KMS-11 (cell line): ENCODE results near the gene CRAT.

Experiments
- H2AFZ ChIP-seq: fragments of 200-600 bp; sonication (generic); 2 replicates; pipeline ENCODE4 v1.6.1; 2016; ENCODE audit warnings: antibody characterized with exemption, mixed run types, low read depth
- H3K27ac ChIP-seq: fragments of 200-600 bp; sonication (generic); 2 replicates; pipeline ENCODE4 v1.6.1; 2016; ENCODE audit warnings: mild to moderate bottlenecking, mixed run types
- H3K27me3 ChIP-seq: fragments of 200-600 bp; sonication (generic); 2 replicates; pipeline ENCODE4 v1.6.1; 2017; ENCODE audit warnings: mild to moderate bottlenecking, low read depth, mixed run types, moderate library complexity; ENCODE audit not compliant: insufficient read depth
- H3K36me3 ChIP-seq: fragments of 200-600 bp; sonication (generic); 2 replicates; pipeline ENCODE4 v1.6.1; 2017; ENCODE audit warnings: mild to moderate bottlenecking, mixed run types; ENCODE audit not compliant: insufficient read depth
- H3K4me1 ChIP-seq: fragments of 200-600 bp; sonication (generic); 2 replicates; pipeline ENCODE4 v1.6.1; 2016; ENCODE audit warnings: mild to moderate bottlenecking, low read depth, mixed run types; ENCODE audit not compliant: poor library complexity, severe bottlenecking
- H3K4me2 ChIP-seq: fragments of 200-600 bp; sonication (generic); 2 replicates; pipeline ENCODE4 v1.7.0; 2016; ENCODE audit warnings: mild to moderate bottlenecking, mixed run types
- H3K4me3 ChIP-seq: fragments of 200-600 bp; sonication (generic); IDR thresholded peaks from 2 replicates; pipeline ENCODE4 v1.6.1; 2017; ENCODE audit warnings: low read depth, low read length, mixed read lengths; ENCODE audit not compliant: insufficient read depth
- H3K79me2 ChIP-seq: fragments of 200-600 bp; sonication (generic); 2 replicates; pipeline ENCODE4 v1.6.1; 2016; ENCODE audit warnings: low read depth, mixed run types; ENCODE audit not compliant: insufficient read depth
- H3K9ac ChIP-seq: fragments of 200-600 bp; sonication (generic); 2 replicates; pipeline ENCODE4 v1.6.1; 2016; ENCODE audit warnings: mild to moderate bottlenecking, mixed run types
- H4K20me1 ChIP-seq: fragments of 200-600 bp; sonication (generic); 2 replicates; pipeline ENCODE4 v1.6.1; 2016; ENCODE audit warnings: mild to moderate bottlenecking, mixed run types; ENCODE audit not compliant: insufficient read depth
- CTCF ChIP-seq: fragments of 200-600 bp; sonication (generic); conservative IDR thresholded peaks from 2 replicates; pipeline ENCODE4 v1.6.1; 2017; ENCODE audit warnings: low read depth, mild to moderate bottlenecking, antibody characterized with exemption, low read length, moderate library complexity, mixed read lengths

The CRAT gene

GRCh38 chr9:129136446-129137035 lies 25.9 kb upstream of the CRAT start:
- Histone ChIP-seq H3K27me3 (no peaks in the 10 kb centered on the region), H3K27ac (no peak overlapping the region), H3K79me2 (peaks cover 13% of the 10 kb centered on the region; the same call in 1 of the 2 replicates), H2AFZ (no peak overlapping the region), H3K4me1 (peaks cover 22% of the 10 kb centered on the region), H3K36me3 (no peaks in the 10 kb centered on the region), H3K4me3 (no peak overlapping the region), H3K9ac (no peak overlapping the region), H3K4me2 (no peak overlapping the region), H4K20me1 (no peaks in the 10 kb centered on the region)
- no peak for TF ChIP-seq CTCF

GRCh38 chr9:129135476-129135875 lies 24.9 kb upstream of the CRAT start:
- Histone ChIP-seq H3K36me3 (no peaks in the 10 kb centered on the region), H3K27ac (no peak overlapping the region), H4K20me1 (no peaks in the 10 kb centered on the region), H3K4me1 (peaks cover 17% of the 10 kb centered on the region), H3K4me2 (no peak overlapping the region), H3K27me3 (no peaks in the 10 kb centered on the region), H3K9ac (no peak overlapping the region), H3K79me2 (peaks cover 5% of the 10 kb centered on the region; the same call in 1 of the 2 replicates), H2AFZ (no peak overlapping the region), H3K4me3 (no peak overlapping the region)
- no peak for TF ChIP-seq CTCF

- Histone ChIP-seq H2AFZ (no peak overlapping the region), H3K27me3 (no peaks in the 10 kb centered on the region), H4K20me1 (no peaks in the 10 kb centered on the region), H3K27ac (no peak overlapping the region), H3K4me1 (peaks cover 9% of the 10 kb centered on the region), H3K79me2 (no peaks in the 10 kb centered on the region), H3K9ac (no peak overlapping the region), H3K4me3 (no peak overlapping the region), H3K4me2 (no peak overlapping the region), H3K36me3 (no peaks in the 10 kb centered on the region)
- TF ChIP-seq CTCF = no peak
Measured at GRCh38 chr9:129133082-129133481, 22.5 kb upstream of the CRAT start.

GRCh38 chr9:129131300-129132145 lies 20.9 kb upstream of the CRAT start:
- H3K9ac ChIP-seq = no peak overlapping the region
- no peak overlapping the region for H3K27ac ChIP-seq
- no peak overlapping the region for H3K4me3 ChIP-seq
- peak overlapping the region; percentile 36 for H3K4me2 ChIP-seq
- H3K36me3 ChIP-seq = no peaks in the 10 kb centered on the region
- no peaks in the 10 kb centered on the region for H4K20me1 ChIP-seq
- H3K4me1 ChIP-seq = peaks cover 14% of the 10 kb centered on the region
- TF ChIP-seq CTCF = peak; percentile 97
- H2AFZ ChIP-seq = 0 out of 2 replicates have a peak overlapping the region, but pooled peaks have one; percentile 10
- no peaks in the 10 kb centered on the region for H3K79me2 ChIP-seq
- H3K27me3 ChIP-seq = no peaks in the 10 kb centered on the region
